Gastrocnemius medialis (tissue), 4 donors: ENCODE results near the gene AFG1L. TPM values are rescaled to one million over a fixed set of nuclear protein-coding genes. Genes with fewer than 3 reads are reported as not detected.
"Not testable (repeated sequence)": the region's sequence is repeated elsewhere in the genome, so short reads cannot be mapped to it uniquely, and the experiment has no call there.

Experiments
- ATAC-seq, 2 donors: fragments of 150-250 bp; one replicate each; pipeline ENCODE4 v1.9.1; 2016
- DNase-seq, 2 donors: peaks; one replicate each; pipeline ENCODE4 v3.0.0-alpha.2; 2019
- H3K27ac ChIP-seq, 4 donors: fragments of 200-600 bp; sonication (generic); 1 replicate in 1 of 4; 2 replicates in 3 of 4; pipeline ENCODE4 v1.5.1; 2016 to 2018; ENCODE audit warnings: mild to moderate bottlenecking in 2 of 4, moderate library complexity in 1 of 4
- H3K27me3 ChIP-seq, 3 donors: fragments of 200-600 bp; sonication (generic) in 2 of 3; 1 replicate in 1 of 3; 2 replicates in 2 of 3; pipeline versions ENCODE4 v1.5.1 to v1.6.0; 2016 to 2019; ENCODE audit warnings: mild to moderate bottlenecking in 1 of 3, moderate library complexity in 1 of 3
- H3K36me3 ChIP-seq, 2 donors: fragments of 200-600 bp; sonication (generic) in 1 of 2; one replicate each; pipeline ENCODE4 v1.5.1; 2017 to 2018
- H3K4me1 ChIP-seq, 2 donors: fragments of 200-600 bp; sonication (generic) in 1 of 2; one replicate each; pipeline ENCODE4 v1.5.1; 2016 to 2017; ENCODE audit warnings: mild to moderate bottlenecking in 2 of 2
- H3K4me3 ChIP-seq, 4 donors: fragments of 200-600 bp; sonication (generic) in 3 of 4; 1 replicate in 1 of 4; 2 replicates in 3 of 4; pipeline ENCODE4 v1.5.1; 2016 to 2019; ENCODE audit warnings: mild to moderate bottlenecking in 2 of 4
- H3K9me3 ChIP-seq, 3 donors: fragments of 200-600 bp; sonication (generic) in 2 of 3; 1 replicate in 1 of 3; 2 replicates in 2 of 3; pipeline ENCODE4 v1.5.1; 2016 to 2019
- POLR2A ChIP-seq, 2 donors: fragments of 450-650 bp; IDR thresholded peaks; one replicate each; pipeline ENCODE4 v1.6.1; 2017; ENCODE audit warnings: antibody characterized with exemption in 2 of 2, mild to moderate bottlenecking in 2 of 2, moderate library complexity in 2 of 2
- in situ Hi-C, 4 donors: fragments of 200-750 bp; cut with MboI; loops; one replicate each; pipeline versions ENCODE4 v1.15.0 to v1.8.0; 2017; ENCODE audit warnings: low sequenced_read_pairs in 4 of 4
- intact Hi-C: fragments of 100-400 bp; cut with DNase I; formaldehyde crosslinking; loops from one replicate; pipeline ENCODE4 v1.15.1; 2023; ENCODE audit warnings: low total_unique reads
- total RNA-seq, 4 donors: library from RNA; depleted of rRNA; stranded (reverse); fragments of >200 nt; gene quantifications; one replicate each; pipeline versions ENCODE4 v1.1.0 to v1.2.3, GENCODE V29; 2016
- TF ChIP-seq, protein P1 (sequence below), 5 experiments: fragments of 450-650 bp in 3 of 5; fragments of 200-600 bp in 2 of 5; sonication (generic) in 2 of 5; IDR thresholded peaks in 4 of 5; conservative IDR thresholded peaks in 1 of 5; 1 replicate in 4 of 5; 2 replicates in 1 of 5; pipeline ENCODE4 v1.5.1; 2016 to 2019; ENCODE audit warnings: antibody characterized with exemption in 5 of 5, mild to moderate bottlenecking in 3 of 5, moderate library complexity in 3 of 5

Gene AFG1L
- total RNA-seq, 4 donors from 2014 or later: 2.1 to 7.0 (median 2.6) TPM

DNA sequence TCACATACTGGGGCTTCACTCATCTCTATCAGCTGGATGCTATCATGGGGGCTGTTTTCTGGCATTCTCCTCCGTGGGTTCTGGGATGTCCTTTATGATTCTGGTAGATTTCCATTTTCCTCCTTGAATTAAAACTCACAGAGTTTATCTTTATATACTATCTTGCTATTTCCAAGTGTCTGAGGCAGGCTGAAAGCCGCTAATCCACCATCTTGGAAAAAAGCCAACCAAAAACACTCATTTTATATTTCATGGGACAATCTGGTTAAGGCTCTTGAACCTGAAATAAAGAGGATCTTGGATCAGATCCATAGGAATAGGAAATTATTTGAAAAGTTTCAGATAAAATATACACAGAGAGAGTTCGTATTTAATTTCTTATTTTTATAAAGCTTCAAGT lies 86.0 kb downstream of the AFG1L start:
- no peaks in the 10 kb centered on the region for H3K9me3 ChIP-seq
- H3K27me3 ChIP-seq: no peaks in the 10 kb centered on the region
- TF ChIP-seq, protein P1, sequence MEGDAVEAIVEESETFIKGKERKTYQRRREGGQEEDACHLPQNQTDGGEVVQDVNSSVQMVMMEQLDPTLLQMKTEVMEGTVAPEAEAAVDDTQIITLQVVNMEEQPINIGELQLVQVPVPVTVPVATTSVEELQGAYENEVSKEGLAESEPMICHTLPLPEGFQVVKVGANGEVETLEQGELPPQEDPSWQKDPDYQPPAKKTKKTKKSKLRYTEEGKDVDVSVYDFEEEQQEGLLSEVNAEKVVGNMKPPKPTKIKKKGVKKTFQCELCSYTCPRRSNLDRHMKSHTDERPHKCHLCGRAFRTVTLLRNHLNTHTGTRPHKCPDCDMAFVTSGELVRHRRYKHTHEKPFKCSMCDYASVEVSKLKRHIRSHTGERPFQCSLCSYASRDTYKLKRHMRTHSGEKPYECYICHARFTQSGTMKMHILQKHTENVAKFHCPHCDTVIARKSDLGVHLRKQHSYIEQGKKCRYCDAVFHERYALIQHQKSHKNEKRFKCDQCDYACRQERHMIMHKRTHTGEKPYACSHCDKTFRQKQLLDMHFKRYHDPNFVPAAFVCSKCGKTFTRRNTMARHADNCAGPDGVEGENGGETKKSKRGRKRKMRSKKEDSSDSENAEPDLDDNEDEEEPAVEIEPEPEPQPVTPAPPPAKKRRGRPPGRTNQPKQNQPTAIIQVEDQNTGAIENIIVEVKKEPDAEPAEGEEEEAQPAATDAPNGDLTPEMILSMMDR (IDR thresholded peaks at IDR 0.05 in 4 of 5, conservative IDR thresholded peaks at IDR 0.05 in 1 of 5): no peak
- TF ChIP-seq POLR2A (IDR thresholded peaks at IDR 0.05): no peak
- H3K4me1 ChIP-seq: no peaks in the 10 kb centered on the region
- no peak for ATAC-seq
- in situ Hi-C loops (no loop called here), intact Hi-C loops (no loop called here)
- H3K27ac ChIP-seq: no peak overlapping the region
- no peak overlapping the region for H3K4me3 ChIP-seq
- no peaks in the 10 kb centered on the region for H3K36me3 ChIP-seq
- no peak for DNase-seq

DNA sequence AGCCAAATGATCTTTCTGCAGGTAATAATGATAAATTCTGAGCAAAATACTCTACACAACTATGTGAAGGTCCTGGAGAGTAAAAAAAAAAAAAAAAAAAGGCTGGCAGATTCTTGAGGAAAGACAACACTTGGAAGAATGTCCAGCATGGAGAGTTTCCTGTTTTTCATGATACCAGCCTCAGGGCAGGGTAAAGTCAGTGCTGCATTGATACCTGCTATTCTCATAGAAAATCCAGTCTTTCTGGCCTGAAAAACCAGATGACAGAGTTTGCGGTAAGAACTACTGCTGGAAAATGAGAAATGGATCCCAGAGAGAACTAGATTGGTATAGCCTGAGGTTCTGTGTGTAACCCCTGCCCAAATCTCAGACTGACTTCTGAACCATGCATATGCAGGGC lies 89.1 kb downstream of the AFG1L start:
- no peak overlapping the region for H3K4me3 ChIP-seq
- no peaks in the 10 kb centered on the region for H3K4me1 ChIP-seq
- peaks cover 0 to 4% of the 10 kb centered on the region in 2 donors for H3K36me3 ChIP-seq
- ATAC-seq (no peak), DNase-seq (no peak)
- H3K27me3 ChIP-seq: no peaks in the 10 kb centered on the region
- no peak for TF ChIP-seq POLR2A (IDR thresholded peaks at IDR 0.05)
- TF ChIP-seq, protein P1 (IDR thresholded peaks at IDR 0.05 in 4 of 5, conservative IDR thresholded peaks at IDR 0.05 in 1 of 5): no peak
- in situ Hi-C loops: no loop called here
- no peak overlapping the region for H3K27ac ChIP-seq
- H3K9me3 ChIP-seq: no peaks in the 10 kb centered on the region
- intact Hi-C loops: no loop called here

DNA sequence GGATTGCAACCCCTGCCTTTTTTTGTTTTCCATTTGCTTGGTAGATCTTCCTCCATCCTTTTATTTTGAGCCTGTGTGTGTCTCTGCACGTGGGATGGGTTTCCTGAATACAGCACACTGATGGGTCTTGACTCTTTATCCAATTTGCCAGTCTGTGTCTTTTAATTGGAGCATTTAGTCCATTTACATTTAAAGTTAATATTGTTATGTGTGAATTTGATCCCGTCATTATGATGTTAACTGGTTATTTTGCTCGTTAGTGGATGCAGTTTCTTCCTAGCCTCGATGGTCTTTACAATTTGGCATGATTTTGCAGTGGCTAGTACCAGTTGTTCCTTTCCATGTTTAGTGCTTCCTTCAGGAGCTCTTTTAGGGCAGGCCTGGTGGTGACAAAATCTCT lies 94.3 kb downstream of the AFG1L start:
- DNase-seq, H3K27me3 ChIP-seq, ATAC-seq, H3K4me1 ChIP-seq, H3K4me3 ChIP-seq, H3K9me3 ChIP-seq, intact Hi-C loops, H3K36me3 ChIP-seq, H3K27ac ChIP-seq, in situ Hi-C loops: not testable (repeated sequence)

DNA sequence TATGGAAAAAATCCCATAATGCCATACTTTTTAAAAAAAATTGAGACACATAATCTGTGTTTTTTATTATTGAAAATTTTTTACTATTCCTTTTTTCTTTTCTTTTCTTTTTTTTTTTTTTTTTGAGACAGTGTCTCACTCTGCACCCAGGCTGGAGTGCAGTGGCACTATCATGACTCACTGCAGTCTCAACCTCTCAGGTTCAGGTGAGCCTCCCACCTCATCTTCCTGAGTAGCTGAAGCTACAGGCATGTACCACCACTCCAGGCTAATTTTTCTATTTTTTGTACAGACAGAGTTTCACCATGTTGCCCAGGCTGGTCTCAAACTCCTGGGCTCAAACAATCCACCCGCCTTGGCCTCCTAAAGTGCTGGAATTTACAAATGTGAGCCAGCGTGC lies 100.4 kb downstream of the AFG1L start:
- DNase-seq: no peak
- no peak overlapping the region for H3K4me3 ChIP-seq
- ATAC-seq: no peak
- TF ChIP-seq POLR2A (IDR thresholded peaks at IDR 0.05): no peak
- TF ChIP-seq, protein P1 (IDR thresholded peaks at IDR 0.05 in 4 of 5, conservative IDR thresholded peaks at IDR 0.05 in 1 of 5): no peak
- H3K27ac ChIP-seq: no peak overlapping the region
- H3K9me3 ChIP-seq: no peaks in the 10 kb centered on the region
- intact Hi-C loops: no loop called here
- in situ Hi-C loops: no loop called here
- H3K4me1 ChIP-seq: no peaks in the 10 kb centered on the region
- no peaks in the 10 kb centered on the region for H3K27me3 ChIP-seq
- no peaks in the 10 kb centered on the region for H3K36me3 ChIP-seq

DNA sequence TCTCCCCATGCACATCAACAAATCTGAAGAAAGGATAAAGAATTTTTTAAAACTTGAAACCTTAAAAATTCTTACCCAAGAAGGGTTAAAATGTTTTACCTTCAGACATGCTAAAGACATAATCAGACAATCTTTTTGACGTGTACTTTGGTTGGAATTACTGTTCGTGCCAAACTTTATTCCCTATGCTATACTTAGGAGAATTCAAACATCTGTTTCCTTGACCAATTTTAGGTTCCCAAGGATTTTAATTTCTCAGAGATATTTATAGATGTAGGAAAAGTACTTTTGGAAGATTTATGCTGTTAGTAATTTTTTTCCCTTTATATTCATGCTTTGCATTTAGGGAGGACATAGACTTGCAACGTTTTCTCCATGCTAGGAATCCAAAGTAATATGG lies 108.4 kb downstream of the AFG1L start:
- in situ Hi-C loops: no loop called here
- no peak for ATAC-seq
- intact Hi-C loops: no loop called here
- Histone ChIP-seq H3K4me3 (no peak overlapping the region), H3K27me3 (no peaks in the 10 kb centered on the region), H3K27ac (no peak overlapping the region), H3K36me3 (no peaks in the 10 kb centered on the region), H3K4me1 (no peaks in the 10 kb centered on the region), H3K9me3 (no peaks in the 10 kb centered on the region)
- TF ChIP-seq, protein P1 (IDR thresholded peaks at IDR 0.05 in 4 of 5, conservative IDR thresholded peaks at IDR 0.05 in 1 of 5): no peak
- TF ChIP-seq POLR2A (IDR thresholded peaks at IDR 0.05): no peak
- DNase-seq: no peak
